H1 (cell line): ENCODE results near the gene TMEM140. TPM values are rescaled to one million over a fixed set of nuclear protein-coding genes. Genes with fewer than 3 reads are reported as not detected.

Source experiments
- CTCF ChIA-PET: fragments of 300-600 bp; sonication (Branson Sonifier 250); formaldehyde crosslinking; loops from one replicate; lab custom pipeline; 2021; ENCODE audit not compliant: partially characterized antibody; lab: Charles Lee
- POLR2A ChIA-PET: fragments of 300-600 bp; sonication (Branson Sonifier 250); formaldehyde crosslinking; loops from one replicate; lab custom pipeline; 2021; ENCODE audit warnings: inconsistent platforms; ENCODE audit not compliant: partially characterized antibody; lab: Charles Lee
- DNase-seq, 2 experiments: peaks; one replicate each; pipeline versions ENCODE4 v3.0.0 to v3.0.0-alpha.2; 2010 to 2022; ENCODE audit warnings: low spot score in 2 of 2, low read depth in 1 of 2, mixed read lengths in 1 of 2
- FAIRE-seq: peaks from 2 replicates; lab custom pipeline; 2011; peaks lifted over from hg19 to GRCh38; lab: Jason Lieb, UNC
- H2AFZ ChIP-seq: 2 replicates; pipeline ENCODE4 v1.8.1; 2012; ENCODE audit warnings: low read length, inconsistent platforms
- H2AK5ac ChIP-seq: 2 replicates; pipeline ENCODE4 v1.6.1; 2013; ENCODE audit warnings: low read depth, low read length
- H2BK120ac ChIP-seq: replicated peaks from 2 replicates; pipeline ENCODE3; 2013; ENCODE audit warnings: low read depth, low read length, inconsistent platforms
- H2BK12ac ChIP-seq: 2 replicates; pipeline ENCODE4 v1.6.1; 2013; ENCODE audit warnings: low read depth, low read length
- H2BK15ac ChIP-seq: 2 replicates; pipeline ENCODE4 v1.6.1; 2013; ENCODE audit warnings: low read length
- H2BK20ac ChIP-seq: 2 replicates; pipeline ENCODE4 v1.6.1; 2013; ENCODE audit warnings: low read length
- H2BK5ac ChIP-seq: 2 replicates; pipeline ENCODE4 v1.6.1; 2013; ENCODE audit warnings: low read depth, low read length
- H3K14ac ChIP-seq: 2 replicates; pipeline ENCODE4 v1.6.1; 2013; ENCODE audit warnings: inconsistent platforms; ENCODE audit not compliant: insufficient read length
- H3K18ac ChIP-seq: 2 replicates; pipeline ENCODE4 v1.6.1; 2013; ENCODE audit warnings: low read length; ENCODE audit errors: extremely low read depth
- H3K23ac ChIP-seq: 2 replicates; pipeline ENCODE4 v1.6.1; 2013; ENCODE audit warnings: inconsistent platforms; ENCODE audit not compliant: insufficient read length
- H3K23me2 ChIP-seq: 2 replicates; pipeline ENCODE4 v1.6.1; 2013; ENCODE audit warnings: low read depth, low read length
- H3K27ac ChIP-seq: 2 replicates; pipeline ENCODE4 v1.6.1; 2011; ENCODE audit warnings: low read depth, low read length, inconsistent platforms
- H3K27me3 ChIP-seq, 4 experiments: replicated peaks in 1 of 4; 1 replicate in 1 of 4; 2 replicates in 3 of 4; pipeline versions ENCODE4 v1.6.1 to v1.8.1; 2011 to 2013; ENCODE audit warnings: low read length in 3 of 4, mild to moderate bottlenecking in 3 of 4, inconsistent platforms in 2 of 4, mixed read lengths in 2 of 4, moderate library complexity in 1 of 4; ENCODE audit not compliant: control insufficient read depth in 3 of 4, insufficient read depth in 3 of 4; ENCODE audit errors: extremely low read depth in 1 of 4
- H3K36me3 ChIP-seq, 4 experiments: 2 replicates each; pipeline versions ENCODE4 v1.6.1 to v1.8.1; 2011 to 2013; ENCODE audit warnings: mild to moderate bottlenecking in 4 of 4, low read length in 3 of 4, moderate library complexity in 2 of 4, control low read depth in 1 of 4, inconsistent platforms in 1 of 4; ENCODE audit not compliant: insufficient read depth in 4 of 4, control insufficient read depth in 2 of 4
- H3K4ac ChIP-seq: replicated peaks from 2 replicates; pipeline ENCODE3; 2013; ENCODE audit warnings: low read length, low read depth, mixed read lengths, inconsistent platforms; ENCODE audit not compliant: insufficient read length
- H3K4me1 ChIP-seq, 4 experiments: replicated peaks in 1 of 4; 1 replicate in 1 of 4; 2 replicates in 3 of 4; pipeline versions ENCODE4 v1.6.1 to v1.8.1; 2011 to 2013; ENCODE audit warnings: low read length in 3 of 4, inconsistent platforms in 2 of 4, mixed read lengths in 1 of 4; ENCODE audit not compliant: insufficient read depth in 4 of 4, control insufficient read depth in 3 of 4
- H3K4me2 ChIP-seq, 2 experiments: 2 replicates each; pipeline versions ENCODE4 v1.6.1 to v1.8.1; 2011 to 2013; ENCODE audit warnings: low read depth in 2 of 2, low read length in 2 of 2, control low read depth in 1 of 2, inconsistent platforms in 1 of 2, mild to moderate bottlenecking in 1 of 2; ENCODE audit not compliant: insufficient read depth in 1 of 2
- H3K4me3 ChIP-seq, 4 experiments: fragments of 200-600, 300-600 bp in 1 of 4; sonication (generic), shearing (Covaris generic), sonication (Bioruptor Twin) in 1 of 4; 2 replicates each; pipeline versions ENCODE4 v1.5.1 to v1.8.1; 2011 to 2016; ENCODE audit warnings: low read length in 4 of 4, low read depth in 3 of 4, control low read depth in 2 of 4, inconsistent platforms in 2 of 4, mild to moderate bottlenecking in 2 of 4, mixed read lengths in 1 of 4, moderate library complexity in 1 of 4; ENCODE audit not compliant: insufficient read depth in 2 of 4; ENCODE audit errors: extremely low read depth in 1 of 4
- H3K56ac ChIP-seq: replicated peaks from 2 replicates; pipeline ENCODE3; 2013; ENCODE audit warnings: low read depth, mild to moderate bottlenecking, mixed read lengths, low read length, inconsistent platforms; ENCODE audit not compliant: insufficient read length
- H3K79me1 ChIP-seq: 2 replicates; pipeline ENCODE4 v1.6.1; 2013; ENCODE audit warnings: low read depth, low read length, control low read depth
- H3K79me2 ChIP-seq, 2 experiments: 2 replicates each; pipeline versions ENCODE4 v1.6.1 to v1.8.1; 2012 to 2013; ENCODE audit warnings: low read length in 2 of 2, mild to moderate bottlenecking in 2 of 2, inconsistent platforms in 1 of 2; ENCODE audit not compliant: insufficient read depth in 2 of 2, control insufficient read depth in 1 of 2
- H3K9ac ChIP-seq, 4 experiments: replicated peaks in 1 of 4; 1 replicate in 1 of 4; 2 replicates in 3 of 4; pipeline versions ENCODE4 v1.6.1 to v1.8.1; 2011 to 2013; ENCODE audit warnings: low read depth in 3 of 4, low read length in 3 of 4, control low read depth in 2 of 4, mild to moderate bottlenecking in 2 of 4, moderate library complexity in 2 of 4, inconsistent platforms in 1 of 4; ENCODE audit errors: extremely low read depth in 1 of 4
- H3K9me3 ChIP-seq, 2 experiments: 2 replicates each; pipeline versions ENCODE4 v1.6.1 to v1.8.1; 2012 to 2013; ENCODE audit warnings: mild to moderate bottlenecking in 2 of 2, moderate library complexity in 2 of 2, control low read depth in 1 of 2, inconsistent platforms in 1 of 2, low read depth in 1 of 2, low read length in 1 of 2, mixed read lengths in 1 of 2; ENCODE audit not compliant: insufficient read depth in 2 of 2
- H4K20me1 ChIP-seq, 2 experiments: replicated peaks in 1 of 2; 2 replicates each; pipeline versions ENCODE3 to v1.8.1; 2011 to 2013; ENCODE audit warnings: inconsistent platforms in 2 of 2, low read length in 2 of 2, mild to moderate bottlenecking in 1 of 2; ENCODE audit not compliant: insufficient read depth in 2 of 2, control insufficient read depth in 1 of 2
- H4K5ac ChIP-seq: 2 replicates; pipeline ENCODE4 v1.6.1; 2013; ENCODE audit warnings: low read length, low read depth, mixed read lengths, inconsistent platforms; ENCODE audit not compliant: insufficient read length
- H4K8ac ChIP-seq: 2 replicates; pipeline ENCODE4 v1.8.0; 2013; ENCODE audit warnings: mild to moderate bottlenecking, moderate library complexity, low read length, inconsistent platforms; ENCODE audit not compliant: insufficient read depth; ENCODE audit errors: extremely low read depth
- H4K91ac ChIP-seq: replicated peaks from 2 replicates; pipeline ENCODE3; 2013; ENCODE audit warnings: low read length, mixed read lengths, inconsistent platforms; ENCODE audit not compliant: insufficient read length
- CREB1 ChIP-seq: IDR thresholded peaks from 2 replicates; pipeline ENCODE4 v1.6.1; 2012; ENCODE audit warnings: inconsistent platforms
- WGBS, 2 experiments: shearing (Covaris generic) in 1 of 2; methylation state at CpG; one replicate each; pipeline versions ENCODE4 v1.1.6 to v1.1.7; 2013 to 2015; ENCODE audit warnings: low lambda C conversion rate in 2 of 2, mixed read lengths in 2 of 2, inconsistent platforms in 1 of 2, low coverage in 1 of 2, missing lambda C conversion rate in 1 of 2; ENCODE audit not compliant: insufficient replicate concordance in 2 of 2, insufficient coverage in 1 of 2, insufficient read length in 1 of 2; ENCODE audit errors: extremely low coverage in 1 of 2, missing lambda C conversion rate in 1 of 2; 5-methylcytosine and 5-hydroxymethylcytosine counted together
- polyA plus RNA-seq, 7 experiments: library from polyadenylated mRNA; depleted of rRNA in 3 of 7; stranded (reverse) in 5 of 7; unstranded in 2 of 7; fragments of >200 nt in 5 of 7; fragments of 200-250 nt in 2 of 7; gene quantifications; 1 replicate in 5 of 7; 2 replicates in 1 of 7; 4 replicates in 1 of 7; pipeline versions ENCODE4 v1.2.1 to v1.2.3, GENCODE V29; 2011 to 2013; ENCODE audit warnings: missing spikeins in 2 of 7, mixed read lengths in 2 of 7
- total RNA-seq: library from RNA; stranded (reverse); fragmentation: NEBNext Ultra II Directional; extraction: Animal tissue kit (Norgen Biotek cat#: 25700); gene quantifications from 2 replicates; pipeline ENCODE4 v1.2.1, GENCODE V29; 2021

TMEM140 gene
- total and polyA plus RNA-seq, 2 of the 8 experiments (the other 6 are each of a cell fraction or from before 2014, with no cell fraction given) = not detected

- Histone ChIP-seq H2BK15ac (no peak overlapping the region), H3K27me3 (no peaks in the 10 kb centered on the region), H3K79me2 (no peaks in the 10 kb centered on the region), H3K4me2 (no peak overlapping the region), H3K4ac (no peak overlapping the region), H2BK20ac (no peak overlapping the region), H3K56ac (no peak overlapping the region), H2BK12ac (no peak overlapping the region), H2AK5ac (no peak overlapping the region), H4K91ac (no peak overlapping the region), H4K8ac (no peak overlapping the region), H4K5ac (no peak overlapping the region), H3K9me3 (no peaks in the 10 kb centered on the region), H2AFZ (no peak overlapping the region), H3K4me3 (no peak overlapping the region), H3K18ac (no peak overlapping the region), H4K20me1 (no peaks in the 10 kb centered on the region), H3K14ac (no peak overlapping the region), H2BK5ac (no peak overlapping the region), H3K36me3 (peaks cover 0 to 2% (median under 1%) of the 10 kb centered on the region in 4 experiments; a peak in 3 of 8 replicates), H3K9ac (no peak overlapping the region), H3K79me1 (no peaks in the 10 kb centered on the region), H3K23ac (no peak overlapping the region), H3K27ac (no peak overlapping the region), H2BK120ac (no peak overlapping the region), H3K4me1 (no peaks in the 10 kb centered on the region), H3K23me2 (no peaks in the 10 kb centered on the region)
- ChIA-PET POLR2A (interaction anchor here (1.3 kb wide), 1 partner anchor 19 kb away, joined by 4 read pairs; the partner anchor contains the start of gene CYREN), CTCF (interaction anchor here (0.7 to 1.5 kb wide), 3 partner anchors 9 to 26 kb away, joined by 4 to 5 read pairs (median 4); no protein-coding TSS in a partner anchor)
- DNase-seq (no peak), FAIRE-seq (no peak)
- WGBS, 2 experiments = 94% methylated on average over 6 of the region's 6 CpGs; no CpG with 5 or more reads in 1 of the 2 experiments
- no peak for TF ChIP-seq CREB1
Observed at GRCh38 chr7:135189221-135189662, 41.4 kb downstream of the TMEM140 start.
